PC-9 (cell line): Measurements from ENCODE around the gene KCNJ14. TPM values are rescaled to one million over a fixed set of nuclear protein-coding genes. Genes with fewer than 3 reads are reported as not detected.

Source experiments
- BruUV-seq: library from RNA; stranded (reverse); fragments of 400-500 nt; replicated peaks from 2 replicates; lab custom pipeline; 2021; lab: Mats Ljungman, UMichigan
- CTCF ChIA-PET: fragments of 300-600 bp; sonication (Branson Sonifier 250); formaldehyde crosslinking; loops from one replicate; lab custom pipeline; 2022; ENCODE audit warnings: antibody characterized with exemption; lab: Charles Lee
- POLR2A ChIA-PET: fragments of 300-600 bp; sonication (Branson Sonifier 250); formaldehyde crosslinking; loops from one replicate; lab custom pipeline; 2022; ENCODE audit warnings: antibody characterized with exemption; ENCODE audit not compliant: unreplicated experiment; lab: Charles Lee
- DNase-seq, 2 experiments: peaks; one replicate each; pipeline versions ENCODE4 v3.0.0 to v3.0.0-alpha.2; 2015 to 2022; ENCODE audit warnings: mixed read lengths in 1 of 2
- H2AFZ ChIP-seq: fragments of 200-600 bp; sonication (generic); 2 replicates; pipeline ENCODE4 v1.8.1; 2017; ENCODE audit warnings: antibody characterized with exemption
- H3F3A ChIP-seq: fragments of 200-600 bp; sonication (generic); 2 replicates; pipeline ENCODE4 v1.8.1; 2017; ENCODE audit warnings: antibody characterized with exemption, mild to moderate bottlenecking, low read depth; ENCODE audit not compliant: insufficient read depth
- H3K27ac ChIP-seq: fragments of 200-600 bp; sonication (generic); 2 replicates; pipeline ENCODE4 v1.6.1; 2016; ENCODE audit warnings: mixed run types
- H3K27me3 ChIP-seq: fragments of 200-600 bp; sonication (generic); 2 replicates; pipeline ENCODE4 v1.6.1; 2016; ENCODE audit warnings: low read depth, mixed run types; ENCODE audit not compliant: insufficient read depth
- H3K36me3 ChIP-seq: fragments of 200-600 bp; sonication (generic); 2 replicates; pipeline ENCODE4 v1.6.1; 2016; ENCODE audit warnings: low read depth, mixed run types
- H3K4me1 ChIP-seq: fragments of 200-600 bp; sonication (generic); replicated peaks from 2 replicates; pipeline ENCODE4 v1.6.1; 2016; ENCODE audit warnings: mixed run types; ENCODE audit not compliant: insufficient read depth
- H3K4me2 ChIP-seq: fragments of 200-600 bp; sonication (generic); 2 replicates; pipeline ENCODE4 v1.6.1; 2017; ENCODE audit warnings: mixed run types
- H3K4me3 ChIP-seq: fragments of 200-600 bp; sonication (generic); 2 replicates; pipeline ENCODE4 v1.6.1; 2016; ENCODE audit warnings: mixed run types
- H3K79me2 ChIP-seq: fragments of 200-600 bp; sonication (generic); 2 replicates; pipeline ENCODE4 v1.6.1; 2017; ENCODE audit warnings: low read depth, mixed run types
- H3K9me2 ChIP-seq: fragments of 200-600 bp; sonication (generic); 2 replicates; pipeline ENCODE4 v1.8.1; 2017; ENCODE audit warnings: mild to moderate bottlenecking; ENCODE audit not compliant: insufficient read depth
- H3K9me3 ChIP-seq: fragments of 200-600 bp; sonication (generic); 2 replicates; pipeline ENCODE4 v1.8.1; 2016; ENCODE audit warnings: low read depth; ENCODE audit not compliant: insufficient read depth
- H4K20me1 ChIP-seq: fragments of 200-600 bp; sonication (generic); 2 replicates; pipeline ENCODE4 v1.8.1; 2017; ENCODE audit not compliant: insufficient read depth
- EZH2 ChIP-seq: fragments of 200-600 bp; sonication (generic); IDR thresholded peaks from 2 replicates; pipeline ENCODE4 v1.8.0; 2017; ENCODE audit warnings: antibody characterized with exemption, low read depth
- intact Hi-C: fragments of 100-400 bp; cut with micrococcal nuclease; formaldehyde crosslinking; loops from one replicate; pipeline ENCODE4 v1.10.0; 2022; ENCODE audit not compliant: unreplicated experiment
- total RNA-seq: library from RNA; stranded (reverse); gene quantifications from 2 replicates; pipeline ENCODE4 v1.2.3, GENCODE V29; 2021
- TF ChIP-seq, protein P1 (sequence below): fragments of 200-600 bp; sonication (generic); conservative IDR thresholded peaks from 2 replicates; pipeline ENCODE4 v1.6.1; 2017; ENCODE audit warnings: mixed run types, antibody characterized with exemption, mild to moderate bottlenecking, moderate library complexity

The KCNJ14 gene
- total RNA-seq, 1 experiment from 2014 or later, result 5.4 TPM

DNA sequence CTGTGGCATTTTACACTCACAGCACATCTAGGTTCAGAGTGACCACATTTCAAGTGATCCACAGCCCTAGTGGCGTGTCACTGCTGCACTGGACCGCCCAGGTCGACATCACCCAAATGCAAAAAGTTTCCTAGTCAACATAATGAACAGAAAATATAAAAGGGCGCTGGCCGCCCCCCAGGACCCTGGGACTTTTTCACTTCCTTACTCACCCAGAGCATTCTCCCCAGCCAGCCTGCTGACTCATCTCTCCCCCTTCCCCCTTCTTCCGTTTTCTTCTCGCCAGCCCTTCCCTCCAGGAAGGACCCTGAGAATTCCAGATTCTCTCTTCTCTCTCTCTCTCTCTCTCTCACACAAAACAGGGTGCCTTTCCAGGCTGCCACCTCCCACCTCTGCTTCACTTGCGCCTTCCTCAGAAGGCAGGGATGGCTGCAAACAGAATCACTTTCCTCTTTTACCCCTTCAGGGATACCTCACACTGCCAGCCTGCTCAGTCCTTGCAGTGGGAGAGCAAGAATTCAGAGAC is 30.6 kb upstream of the KCNJ14 start:
- H3F3A ChIP-seq, result peaks cover 5% of the 10 kb centered on the region; the same call in 1 of the 2 replicates
- DNase-seq, result peak in 1 of 2 experiments; percentile 58
- CTCF ChIA-PET, result no interaction called here
- POLR2A ChIA-PET, result no interaction called here
- peaks cover 7% of the 10 kb centered on the region; the same call in 1 of the 2 replicates for H3K4me1 ChIP-seq
- intact Hi-C loops, result no loop called here
- 0 out of 2 replicates have a peak overlapping the region, but pooled peaks have one; percentile 39 for H3K27ac ChIP-seq
- no peak overlapping the region for H3K4me3 ChIP-seq
- H3K79me2 ChIP-seq, result no peaks in the 10 kb centered on the region
- H2AFZ ChIP-seq, result no peak overlapping the region
- no peaks in the 10 kb centered on the region for H3K9me2 ChIP-seq
- H4K20me1 ChIP-seq, result no peaks in the 10 kb centered on the region; the same call in 1 of the 2 replicates
- TF ChIP-seq EZH2, result no peak
- TF ChIP-seq, protein P1, sequence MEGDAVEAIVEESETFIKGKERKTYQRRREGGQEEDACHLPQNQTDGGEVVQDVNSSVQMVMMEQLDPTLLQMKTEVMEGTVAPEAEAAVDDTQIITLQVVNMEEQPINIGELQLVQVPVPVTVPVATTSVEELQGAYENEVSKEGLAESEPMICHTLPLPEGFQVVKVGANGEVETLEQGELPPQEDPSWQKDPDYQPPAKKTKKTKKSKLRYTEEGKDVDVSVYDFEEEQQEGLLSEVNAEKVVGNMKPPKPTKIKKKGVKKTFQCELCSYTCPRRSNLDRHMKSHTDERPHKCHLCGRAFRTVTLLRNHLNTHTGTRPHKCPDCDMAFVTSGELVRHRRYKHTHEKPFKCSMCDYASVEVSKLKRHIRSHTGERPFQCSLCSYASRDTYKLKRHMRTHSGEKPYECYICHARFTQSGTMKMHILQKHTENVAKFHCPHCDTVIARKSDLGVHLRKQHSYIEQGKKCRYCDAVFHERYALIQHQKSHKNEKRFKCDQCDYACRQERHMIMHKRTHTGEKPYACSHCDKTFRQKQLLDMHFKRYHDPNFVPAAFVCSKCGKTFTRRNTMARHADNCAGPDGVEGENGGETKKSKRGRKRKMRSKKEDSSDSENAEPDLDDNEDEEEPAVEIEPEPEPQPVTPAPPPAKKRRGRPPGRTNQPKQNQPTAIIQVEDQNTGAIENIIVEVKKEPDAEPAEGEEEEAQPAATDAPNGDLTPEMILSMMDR, result no peak
- BruUV-seq, result TSS peak; percentile 62
- H3K36me3 ChIP-seq, result 0 out of 2 replicates have a peak, but pooled peaks cover 29% of the 10 kb centered on the region
- 0 out of 2 replicates have a peak overlapping the region, but pooled peaks have one; percentile 32 for H3K4me2 ChIP-seq
- H3K27me3 ChIP-seq, result no peaks in the 10 kb centered on the region
- H3K9me3 ChIP-seq, result no peaks in the 10 kb centered on the region

DNA sequence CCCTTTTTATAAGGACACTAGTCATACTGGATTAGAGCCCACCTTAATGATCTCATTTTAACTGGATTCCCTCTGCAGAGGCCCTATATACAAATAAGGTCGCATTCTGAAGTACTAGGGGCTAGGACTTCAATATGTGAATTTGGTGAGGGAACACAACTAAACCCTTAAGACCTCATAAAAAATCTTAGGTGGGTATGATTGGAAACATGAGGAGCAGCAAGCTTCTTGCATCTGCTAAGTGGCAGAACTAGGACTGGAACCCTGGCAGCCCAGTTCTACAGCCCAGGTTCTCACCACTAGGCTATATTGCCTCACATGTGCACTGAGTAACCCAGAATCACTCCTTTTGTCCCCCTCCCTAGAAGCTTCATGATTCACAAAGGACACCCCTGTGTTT is 26.7 kb upstream of the KCNJ14 start:
- Histone ChIP-seq H3K9me3 (no peaks in the 10 kb centered on the region), H3K4me1 (peaks cover 7% of the 10 kb centered on the region; the same call in 1 of the 2 replicates), H2AFZ (no peak overlapping the region), H3K27me3 (no peaks in the 10 kb centered on the region), H3K36me3 (peaks cover 34% of the 10 kb centered on the region), H4K20me1 (no peaks in the 10 kb centered on the region; the same call in 1 of the 2 replicates), H3F3A (peaks cover 22% of the 10 kb centered on the region), H3K9me2 (no peaks in the 10 kb centered on the region), H3K79me2 (no peaks in the 10 kb centered on the region), H3K4me3 (no peak overlapping the region), H3K4me2 (no peak overlapping the region), H3K27ac (no peak overlapping the region)
- TF ChIP-seq, protein P1, result no peak
- no peak for TF ChIP-seq EZH2
- no peak for DNase-seq
- POLR2A ChIA-PET, result no interaction called here
- BruUV-seq, result no TSS peak
- CTCF ChIA-PET, result no interaction called here
- intact Hi-C loops, result no loop called here

DNA sequence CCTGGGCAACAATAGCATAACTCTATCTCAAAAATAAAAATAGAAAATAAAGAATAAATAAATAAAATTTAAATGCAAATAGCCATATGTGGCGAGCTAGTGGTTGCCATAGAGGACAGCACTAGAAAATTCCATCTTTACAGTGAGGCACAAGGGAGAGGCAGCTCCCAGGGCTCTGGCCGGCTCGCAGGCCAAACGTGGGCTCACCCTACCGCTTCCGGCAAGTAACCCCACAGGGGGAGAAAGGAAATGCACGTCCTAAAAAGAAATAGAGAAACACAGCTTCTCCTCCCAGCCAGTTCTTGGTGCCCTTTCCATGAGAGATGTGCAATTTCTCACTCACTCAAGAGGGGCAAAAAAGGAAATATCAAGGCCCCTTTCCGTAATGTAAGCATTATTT is 22.0 kb upstream of the KCNJ14 start:
- DNase-seq, result no peak
- no peak overlapping the region for H3K27ac ChIP-seq
- H3K4me3 ChIP-seq, result no peak overlapping the region
- no peaks in the 10 kb centered on the region for H3K4me1 ChIP-seq
- H4K20me1 ChIP-seq, result no peaks in the 10 kb centered on the region; the same call in 1 of the 2 replicates
- H3K36me3 ChIP-seq, result peaks cover 21% of the 10 kb centered on the region
- intact Hi-C loops, result no loop called here
- peaks cover 34% of the 10 kb centered on the region for H3F3A ChIP-seq
- no peaks in the 10 kb centered on the region for H3K9me3 ChIP-seq
- CTCF ChIA-PET, result no interaction called here
- H2AFZ ChIP-seq, result no peak overlapping the region
- no peaks in the 10 kb centered on the region for H3K9me2 ChIP-seq
- no peaks in the 10 kb centered on the region for H3K79me2 ChIP-seq
- TF ChIP-seq EZH2, result no peak
- TF ChIP-seq, protein P1, result no peak
- H3K4me2 ChIP-seq, result no peak overlapping the region
- POLR2A ChIA-PET, result no interaction called here
- no peaks in the 10 kb centered on the region for H3K27me3 ChIP-seq
- no TSS peak for BruUV-seq
